GM12878 (cell line): ENCODE measurements around the gene TXN2. TPM values are rescaled to one million over a fixed set of nuclear protein-coding genes. Genes with fewer than 3 reads are reported as not detected.

Source experiments
- CEBPB ChIP-seq, 2 experiments: fragments of 150-350 bp in 1 of 2; IDR thresholded peaks; 2 replicates each; pipeline ENCODE4 v1.6.1; 2012 to 2014; ENCODE audit warnings: low read depth in 2 of 2, low read length in 2 of 2, borderline replicate concordance in 1 of 2, inconsistent platforms in 1 of 2
- EP300 ChIP-seq, 2 experiments: fragments of 150-350 bp in 1 of 2; IDR thresholded peaks; 2 replicates each; pipeline ENCODE4 v1.6.1; 2011 to 2012; ENCODE audit warnings: low read depth in 2 of 2, low read length in 2 of 2, borderline replicate concordance in 1 of 2, improper control_type of control experiment in 1 of 2, inconsistent platforms in 1 of 2; ENCODE audit not compliant: control insufficient read depth in 1 of 2
- FOS ChIP-seq: IDR thresholded peaks from 3 replicates; pipeline ENCODE4 v1.6.1; 2011; ENCODE audit warnings: borderline replicate concordance; ENCODE audit not compliant: insufficient read length; ENCODE audit errors: extremely low read depth
- HCFC1 ChIP-seq: fragments of 150-350 bp; IDR thresholded peaks from 2 replicates; pipeline ENCODE4 v1.6.1; 2014; ENCODE audit warnings: low read length
- MYB ChIP-seq: fragments of 150-350 bp; IDR thresholded peaks from 2 replicates; pipeline ENCODE4 v1.6.1; 2014; ENCODE audit warnings: mild to moderate bottlenecking, low read depth, low read length, borderline replicate concordance
- ZBTB11 ChIP-seq: fragments of 450-650 bp; formaldehyde crosslinking; IDR thresholded peaks from 2 replicates; pipeline ENCODE4 v1.5.0; 2022; ENCODE audit warnings: mild to moderate bottlenecking, missing genetic modification characterization
- ZBTB4 ChIP-seq: fragments of 450-650 bp; formaldehyde crosslinking; IDR thresholded peaks from 2 replicates; pipeline ENCODE4 v1.4.0; 2022; ENCODE audit warnings: mild to moderate bottlenecking, moderate library complexity
- ZZZ3 ChIP-seq: IDR thresholded peaks from 2 replicates; pipeline ENCODE4 v1.6.1; 2011; ENCODE audit warnings: low read depth; ENCODE audit not compliant: control insufficient read depth, insufficient read length
- polyA plus RNA-seq, 11 experiments: library from polyadenylated mRNA; depleted of rRNA in 4 of 11; unstranded in 6 of 11; stranded (reverse) in 5 of 11; fragments of >200 nt; fragmentation: Nextera tagmentation in 4 of 11; fragmentation: Illumina TruSeq in 1 of 11; extraction: Ambion mirVana in 4 of 11; extraction: Trizol in 1 of 11; gene quantifications; 1 replicate in 1 of 11; 2 replicates in 10 of 11; pipeline versions ENCODE4 v1.2.1 to v1.2.3, GENCODE V29; 2011 to 2016; ENCODE audit warnings: inconsistent platforms in 2 of 11, missing spikeins in 2 of 11, low read depth in 1 of 11
- total RNA-seq, 4 experiments: library from RNA; depleted of rRNA in 3 of 4; stranded (reverse); fragments of >200 nt in 3 of 4; fragmentation: Illumina TruSeq in 1 of 4; extraction: Trizol in 1 of 4; gene quantifications; 2 replicates each; pipeline versions ENCODE4 v1.2.1 to v1.2.3, GENCODE V29; 2013 to 2021

TXN2 gene
- total and polyA plus RNA-seq, 10 of the 15 experiments (the other 5 are each of a cell fraction or from before 2014, with no cell fraction given), result 70.2 to 350 (median 183) TPM

- TF ChIP-seq ZBTB11 (CRISPR knock-in tag), result no peak
- no peak for TF ChIP-seq EP300 (IDR thresholded peaks at IDR 0.05; ENCODE audit: borderline replicate concordance in 1 of 2, control insufficient read depth in 1 of 2, low read depth in 2 of 2, low read length in 2 of 2)
- no peak for TF ChIP-seq FOS
- no peak for TF ChIP-seq CEBPB (IDR thresholded peaks at IDR 0.05; ENCODE audit: borderline replicate concordance in 1 of 2, low read depth in 2 of 2, low read length in 2 of 2)
- no peak for TF ChIP-seq MYB
- TF ChIP-seq ZBTB4, result no peak
- TF ChIP-seq ZZZ3, result no peak
- TF ChIP-seq HCFC1, result no peak
These were observed 49.5 kb downstream of the TXN2 start (continued) for GRCh38 chr22:36431977-36432376.
